Measurements from ENCODE around the gene BTBD7.

Gene BTBD7

GRCh38 chr14:93281937-93282336, 50.9 kb downstream of the BTBD7 start:
- H3K9me3 ChIP-seq (ENCODE audit: severe bottlenecking), result no peaks in the 10 kb centered on the region
- no peak overlapping the region for H3K27ac ChIP-seq
- no peak for TF ChIP-seq CTCF (IDR thresholded peaks at IDR 0.05; ENCODE audit: low read depth, low read length)
- no peak overlapping the region for H3K4me3 ChIP-seq (ENCODE audit: low read depth, low read length)
- H3K27me3 ChIP-seq (ENCODE audit: insufficient read depth, low read depth, severe bottlenecking), result no peaks in the 10 kb centered on the region
- no peak for DNase-seq
- peaks cover 10% of the 10 kb centered on the region for H3K36me3 ChIP-seq

- no peaks in the 10 kb centered on the region for H3K9me3 ChIP-seq (ENCODE audit: severe bottlenecking)
- H3K36me3 ChIP-seq, result peaks cover 6% of the 10 kb centered on the region; the same call in 1 of the 2 replicates
- H3K27ac ChIP-seq, result no peak overlapping the region
- no peak overlapping the region for H3K4me3 ChIP-seq (ENCODE audit: low read depth, low read length)
- no peak for TF ChIP-seq CTCF (IDR thresholded peaks at IDR 0.05; ENCODE audit: low read depth, low read length)
- H3K27me3 ChIP-seq (ENCODE audit: insufficient read depth, low read depth, severe bottlenecking), result no peaks in the 10 kb centered on the region
- no peak for DNase-seq
Observed at GRCh38 chr14:93280743-93281142, 52.1 kb downstream of the BTBD7 start.

GRCh38 chr14:93276031-93276716, 56.7 kb downstream of the BTBD7 start:
- no peak for TF ChIP-seq CTCF (IDR thresholded peaks at IDR 0.05; ENCODE audit: low read depth, low read length)

GRCh38 chr14:93274055-93274806, 58.6 kb downstream of the BTBD7 start:
- Histone ChIP-seq H3K27me3 (ENCODE audit: insufficient read depth, low read depth, severe bottlenecking) (no peaks in the 10 kb centered on the region), H3K9me3 (ENCODE audit: severe bottlenecking) (no peaks in the 10 kb centered on the region), H3K27ac (no peak overlapping the region), H3K4me3 (ENCODE audit: low read depth, low read length) (no peak overlapping the region), H3K36me3 (0 out of 2 replicates have a peak, but pooled peaks cover 3% of the 10 kb centered on the region)
- DNase-seq, result no peak
- TF ChIP-seq CTCF (IDR thresholded peaks at IDR 0.05; ENCODE audit: low read depth, low read length), result no peak

More at GRCh38 chr14:93276031-93276716, 56.7 kb downstream of the BTBD7 start:
- 0 out of 2 replicates have a peak, but pooled peaks cover 3% of the 10 kb centered on the region for H3K36me3 ChIP-seq
- H3K9me3 ChIP-seq (ENCODE audit: severe bottlenecking), result no peaks in the 10 kb centered on the region
- no peak overlapping the region for H3K4me3 ChIP-seq (ENCODE audit: low read depth, low read length)
- H3K27ac ChIP-seq, result no peak overlapping the region
- no peaks in the 10 kb centered on the region for H3K27me3 ChIP-seq (ENCODE audit: insufficient read depth, low read depth, severe bottlenecking)
- DNase-seq, result no peak

GRCh38 chr14:93271111-93271510, 61.7 kb downstream of the BTBD7 start:
- H3K4me3 ChIP-seq (ENCODE audit: low read depth, low read length), result no peak overlapping the region
- H3K9me3 ChIP-seq (ENCODE audit: severe bottlenecking), result no peaks in the 10 kb centered on the region
- H3K27ac ChIP-seq, result no peak overlapping the region
- no peaks in the 10 kb centered on the region for H3K36me3 ChIP-seq
- no peak for TF ChIP-seq CTCF (IDR thresholded peaks at IDR 0.05; ENCODE audit: low read depth, low read length)
- DNase-seq, result no peak
- no peaks in the 10 kb centered on the region for H3K27me3 ChIP-seq (ENCODE audit: insufficient read depth, low read depth, severe bottlenecking)
